Measurements from ENCODE around the gene CCT7.
"Not testable (repeated sequence)": the region's sequence is repeated elsewhere in the genome, so short reads cannot be mapped to it uniquely, and the experiment has no call there.

CCT7 gene

DNA sequence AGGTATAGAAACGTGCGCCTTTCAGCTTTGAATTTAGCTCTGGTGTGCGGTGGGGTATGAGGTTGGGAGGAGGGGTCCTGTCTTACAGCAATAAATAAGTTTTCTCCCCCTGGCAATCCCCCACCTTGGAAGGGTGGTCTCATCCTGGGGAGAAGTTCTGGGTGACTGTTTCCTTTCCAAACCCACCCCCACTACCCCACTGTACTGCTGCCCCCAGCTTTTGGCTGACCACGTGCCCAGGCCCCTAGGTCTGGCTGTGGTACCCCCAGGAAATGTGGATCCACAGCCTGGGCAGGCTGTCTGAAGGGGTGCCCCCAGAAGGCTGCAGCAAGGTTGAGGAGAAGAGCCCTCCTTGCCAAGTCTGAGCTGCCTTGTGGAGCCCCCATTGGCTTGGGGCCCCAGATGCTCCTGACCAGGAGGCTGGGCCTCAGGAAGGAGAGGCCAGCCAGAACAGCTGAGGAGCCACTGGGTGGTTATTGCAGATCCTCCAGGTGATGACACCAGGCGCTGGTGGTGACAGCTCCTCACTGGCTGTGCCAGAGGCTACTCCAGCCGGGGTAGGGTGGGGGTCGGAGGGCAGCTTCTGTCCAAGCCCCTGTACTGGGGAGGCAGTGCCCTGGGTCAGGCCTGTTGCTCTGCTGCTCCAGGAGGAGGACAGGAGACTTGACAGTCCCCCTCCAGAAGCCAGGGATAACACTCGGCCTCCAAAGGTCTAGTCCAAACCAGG, 24.2 kb downstream of the CCT7 start:
- DNase-seq (no peak), ATAC-seq (no peak)
- Mint-ChIP-seq H3K4me3 (no peak overlapping the region), H3K27ac (no peak overlapping the region), H3K4me1 (peaks cover 6% of the 10 kb centered on the region), H3K27me3 (no peaks in the 10 kb centered on the region), H3K9me3 (no peaks in the 10 kb centered on the region)

- Mint-ChIP-seq H3K27ac (peak overlapping the region in 1 of 2 donors; percentile 93), H3K27me3 (no peaks in the 10 kb centered on the region), H3K4me1 (peaks cover 6% of the 10 kb centered on the region), H3K9me3 (no peaks in the 10 kb centered on the region), H3K4me3 (no peak overlapping the region)
- DNase-seq (no peak), ATAC-seq (no peak)
These were observed 24.8 kb downstream of the CCT7 start for GRCh38 chr2:73258913-73259215.

DNA sequence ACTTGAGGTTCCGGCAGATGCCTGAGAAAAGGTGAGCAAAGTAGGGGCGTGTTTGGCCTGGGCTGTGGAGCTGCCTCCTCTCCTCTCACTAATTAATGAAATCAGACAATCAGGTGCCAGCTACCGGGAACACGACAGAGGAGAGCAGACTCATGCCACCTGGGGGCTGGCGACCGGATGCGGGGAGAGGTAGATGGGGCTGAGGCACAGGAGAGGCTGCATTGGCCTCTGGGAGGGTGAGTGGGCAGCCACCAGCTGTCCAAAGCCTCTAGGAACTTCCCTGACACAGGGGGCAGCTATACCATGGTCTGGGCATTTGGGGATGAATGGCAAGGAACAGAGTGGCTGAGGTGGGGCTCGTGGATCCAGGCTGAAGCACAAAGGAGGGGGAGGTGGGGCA, 25.2 kb downstream of the CCT7 start:
- peaks cover 6% of the 10 kb centered on the region for H3K4me1 Mint-ChIP-seq
- no peak for ATAC-seq
- no peaks in the 10 kb centered on the region for H3K9me3 Mint-ChIP-seq
- no peak overlapping the region for H3K4me3 Mint-ChIP-seq
- H3K27ac Mint-ChIP-seq, result peak overlapping the region in 1 of 2 donors; percentile 93
- no peak for DNase-seq
- H3K27me3 Mint-ChIP-seq, result no peaks in the 10 kb centered on the region

DNA sequence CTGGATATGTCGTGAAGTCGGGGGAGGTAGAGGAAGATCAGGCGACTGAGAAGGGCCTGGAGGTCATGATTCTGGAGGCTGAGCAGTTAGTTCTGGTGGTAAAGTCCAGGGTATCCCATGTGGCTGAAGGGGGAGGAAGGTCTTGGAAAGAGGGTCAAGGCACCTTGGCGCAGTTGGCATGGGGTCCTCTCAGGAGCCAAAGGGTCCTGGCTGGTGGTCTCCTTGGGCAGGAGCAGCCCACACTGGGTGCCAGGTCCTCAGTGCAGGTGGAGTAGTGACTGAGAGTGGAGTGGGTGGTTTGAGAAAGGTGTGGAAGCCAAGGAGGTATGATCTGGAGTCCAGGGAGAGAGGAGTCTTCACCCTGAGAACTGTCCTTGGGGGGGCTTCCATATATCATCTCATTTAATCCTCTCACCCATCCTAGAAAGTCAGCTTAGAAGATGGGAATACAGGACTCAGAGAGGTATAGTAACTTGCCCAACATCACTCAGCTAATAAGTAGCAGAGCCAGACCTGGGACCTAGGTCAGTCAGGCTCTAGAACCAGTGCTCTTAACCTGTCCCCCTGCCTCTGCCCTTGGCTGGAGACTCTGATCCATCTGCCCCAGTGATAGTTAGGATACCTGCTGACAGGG, 25.7 kb downstream of the CCT7 start:
- no peak for DNase-seq
- ATAC-seq, result no peak
- H3K27me3 Mint-ChIP-seq, result no peaks in the 10 kb centered on the region
- peaks cover 6% of the 10 kb centered on the region for H3K4me1 Mint-ChIP-seq
- peak overlapping the region in 1 of 2 donors; percentile 29 for H3K27ac Mint-ChIP-seq
- no peaks in the 10 kb centered on the region for H3K9me3 Mint-ChIP-seq
- no peak overlapping the region for H3K4me3 Mint-ChIP-seq

DNA sequence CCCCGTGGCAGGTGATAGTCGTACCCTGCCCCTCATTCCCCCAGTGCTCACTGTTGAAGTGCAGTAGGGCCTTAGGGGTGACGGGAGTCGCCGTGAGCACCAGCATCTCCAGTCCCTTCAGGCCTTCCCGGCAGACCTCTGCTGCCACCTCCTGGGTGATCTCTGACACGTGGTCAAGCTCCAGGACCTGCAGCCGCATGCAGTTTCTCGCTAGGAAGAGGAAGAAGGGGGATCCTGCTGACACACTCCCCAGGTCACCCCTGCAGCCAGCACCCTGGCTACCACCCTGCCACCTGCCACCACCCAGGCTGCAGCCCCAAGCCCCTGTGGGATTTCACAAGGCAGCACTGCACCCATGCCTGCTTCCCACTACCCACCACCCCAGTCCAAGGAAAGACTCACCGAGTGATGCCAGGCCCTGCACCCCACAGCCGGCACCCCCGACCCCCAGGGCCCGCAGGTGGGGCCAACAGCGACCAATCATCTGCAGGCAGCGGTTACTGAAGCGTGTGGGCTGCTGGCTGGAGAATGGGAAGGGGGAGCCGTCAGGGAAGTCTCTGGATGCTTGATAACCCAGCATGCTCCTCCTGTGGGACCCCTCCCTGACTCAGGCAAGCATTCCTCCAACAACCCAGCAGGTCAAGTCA, 26.4 kb downstream of the CCT7 start:
- Mint-ChIP-seq H3K9me3 (no peaks in the 10 kb centered on the region), H3K4me3 (no peak overlapping the region), H3K4me1 (peaks cover 6% of the 10 kb centered on the region), H3K27me3 (no peaks in the 10 kb centered on the region), H3K27ac (peak overlapping the region in 1 of 2 donors; percentile 24)
- no peak for DNase-seq
- ATAC-seq, result peak; percentile 19

DNA sequence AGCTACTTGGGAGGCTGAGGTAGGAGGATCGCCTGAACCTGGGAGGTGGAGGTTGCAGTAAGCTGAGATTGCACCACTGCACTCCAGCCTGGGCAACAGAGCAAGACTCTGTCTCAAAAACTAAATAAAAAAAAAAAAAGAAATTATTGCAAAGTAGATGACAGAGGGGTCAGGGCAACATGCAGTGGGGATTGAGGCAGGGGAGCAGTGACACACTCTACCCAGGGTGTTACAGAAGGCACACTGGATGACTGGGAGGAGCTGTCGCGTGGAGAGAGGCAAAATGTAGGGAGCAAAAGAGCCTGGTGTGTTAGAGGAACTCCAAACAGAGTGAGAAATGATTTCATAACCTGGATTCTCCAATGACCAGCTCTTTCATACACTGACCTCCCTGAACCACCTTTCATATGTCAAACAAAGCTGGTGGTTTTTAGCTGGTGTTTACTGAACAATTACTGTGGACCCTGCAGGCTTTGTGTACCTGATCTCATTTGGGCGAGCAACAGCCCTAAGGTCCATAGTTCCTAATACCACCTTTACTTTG, 28.1 kb downstream of the CCT7 start:
- Mint-ChIP-seq H3K27ac (peak overlapping the region in 1 of 2 donors; percentile 68), H3K27me3 (no peaks in the 10 kb centered on the region), H3K4me1 (peaks cover 6% of the 10 kb centered on the region), H3K9me3 (no peaks in the 10 kb centered on the region), H3K4me3 (no peak overlapping the region)
- DNase-seq (no peak), ATAC-seq (no peak)

DNA sequence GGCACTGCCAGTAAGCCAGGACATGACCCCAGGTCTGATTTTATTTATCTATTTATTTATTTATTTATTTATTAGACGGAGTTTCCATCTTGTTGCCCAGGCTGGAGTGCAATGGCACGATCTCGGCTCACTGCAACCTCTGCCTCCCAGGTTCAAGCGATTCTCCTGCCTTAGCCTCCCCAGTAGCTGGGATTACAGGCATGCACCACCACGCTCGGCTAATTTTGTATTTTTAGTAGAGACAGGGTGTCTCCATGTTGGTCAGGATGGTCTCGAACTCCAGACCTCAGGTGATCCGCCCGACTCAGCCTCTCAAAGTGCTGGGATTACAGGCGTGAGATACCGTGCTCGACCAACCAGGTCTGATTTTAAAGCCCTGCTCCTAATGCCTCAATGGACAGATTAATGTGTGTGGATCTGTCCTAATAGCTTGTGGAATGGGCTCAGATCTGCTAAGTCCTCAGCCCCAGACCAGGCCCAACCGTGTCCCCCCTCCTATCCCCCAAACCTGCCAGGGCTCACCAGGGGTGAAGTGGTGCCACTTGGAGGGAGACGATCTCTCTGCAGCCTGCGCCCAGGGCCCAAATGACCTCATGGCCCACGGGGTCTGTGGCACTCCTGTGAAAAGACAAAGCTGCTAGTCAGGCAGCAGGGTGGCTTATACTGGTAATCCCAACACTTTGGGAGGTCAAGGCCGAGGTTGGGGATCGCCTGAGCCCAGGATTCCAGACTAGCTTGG, 28.8 kb downstream of the CCT7 start:
- DNase-seq, ATAC-seq, H3K9me3 Mint-ChIP-seq, H3K4me1 Mint-ChIP-seq, H3K27ac Mint-ChIP-seq, H3K4me3 Mint-ChIP-seq, H3K27me3 Mint-ChIP-seq: not testable (repeated sequence)

DNA sequence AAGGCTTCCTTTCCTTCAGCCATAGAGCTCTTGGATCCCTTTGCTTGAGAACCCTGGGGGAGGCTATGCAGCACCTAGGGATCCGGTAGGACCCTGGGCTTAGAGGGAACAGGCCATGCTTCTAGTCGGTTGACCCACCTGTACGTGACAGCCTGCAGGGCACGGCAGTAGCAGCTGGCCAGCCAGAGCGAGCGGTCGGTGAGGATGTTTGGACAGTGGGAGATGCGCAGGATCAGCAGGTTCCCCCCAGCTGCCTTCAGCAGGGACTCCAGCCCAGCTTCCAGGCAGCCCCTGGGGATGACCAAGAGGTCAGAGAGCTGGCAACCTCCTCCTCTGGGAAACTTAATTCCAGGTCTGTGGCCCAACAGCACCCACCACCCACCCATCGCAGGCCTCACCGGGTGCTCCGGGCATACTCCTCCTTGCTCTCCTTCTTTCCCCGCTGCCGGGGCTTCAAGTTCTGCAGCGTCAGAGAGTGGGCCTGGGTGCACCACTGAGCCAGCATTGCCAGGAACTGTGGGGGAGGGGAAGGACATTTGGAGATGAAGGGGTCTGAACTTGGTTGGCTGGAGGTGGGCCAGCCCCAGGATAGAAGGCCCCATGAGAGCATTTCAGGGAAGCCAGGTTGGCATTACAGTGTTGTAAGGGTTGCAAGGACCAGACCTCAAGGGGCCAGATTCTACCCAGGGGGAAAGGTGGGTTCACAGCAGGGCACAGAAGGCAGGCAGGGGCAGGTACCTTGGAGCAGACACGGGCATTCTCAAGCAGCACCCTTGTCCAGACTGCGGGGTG, 29.6 kb downstream of the CCT7 start:
- peak overlapping the region in 1 of 2 donors; percentile 81 for H3K27ac Mint-ChIP-seq

DNA sequence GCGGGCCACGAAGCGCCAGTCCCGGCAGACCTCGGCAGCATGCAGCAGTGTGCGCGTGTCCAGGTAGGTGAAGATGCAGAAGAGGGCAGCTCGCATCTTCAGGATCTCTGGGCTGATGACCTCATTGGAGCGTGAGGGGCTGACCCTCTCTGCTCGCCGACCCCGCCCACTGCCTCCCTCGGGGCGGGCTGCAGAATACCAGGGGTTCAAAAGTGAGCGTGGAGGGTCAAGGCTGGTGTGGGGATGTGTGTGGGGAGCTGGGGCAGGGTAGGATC, 30.2 kb downstream of the CCT7 start:
- ATAC-seq (no peak), DNase-seq (no peak)
- no peaks in the 10 kb centered on the region for H3K27me3 Mint-ChIP-seq
- peak overlapping the region in 1 of 2 donors; percentile 38 for H3K27ac Mint-ChIP-seq
- H3K4me1 Mint-ChIP-seq, result peaks cover 14% of the 10 kb centered on the region
- no peak overlapping the region for H3K4me3 Mint-ChIP-seq
- no peaks in the 10 kb centered on the region for H3K9me3 Mint-ChIP-seq

More for the DNA sequence above, 29.6 kb downstream of the CCT7 start:
- DNase-seq, result no peak
- H3K27me3 Mint-ChIP-seq, result no peaks in the 10 kb centered on the region
- ATAC-seq, result no peak
- peaks cover 14% of the 10 kb centered on the region for H3K4me1 Mint-ChIP-seq
- H3K4me3 Mint-ChIP-seq, result no peak overlapping the region
- H3K9me3 Mint-ChIP-seq, result no peaks in the 10 kb centered on the region

DNA sequence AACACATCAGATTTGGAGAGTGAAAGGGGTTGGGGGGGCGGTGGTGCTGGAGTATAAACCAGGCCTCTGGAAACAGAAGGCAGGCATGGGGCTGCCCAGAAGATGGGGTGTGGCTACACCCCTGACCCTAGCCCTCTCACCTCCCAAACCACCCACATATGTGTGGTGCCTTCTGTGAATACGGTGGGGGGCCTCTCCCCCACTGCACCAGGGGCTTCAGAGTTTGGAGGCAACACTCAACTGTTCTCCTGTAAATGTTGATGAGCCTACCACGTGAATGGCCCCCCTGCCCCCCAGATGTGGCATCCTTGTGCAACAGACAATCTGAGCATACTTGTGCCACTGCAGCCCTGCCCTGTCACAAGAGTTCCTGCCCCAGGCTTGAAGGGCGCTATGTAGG, 30.7 kb downstream of the CCT7 start:
- Mint-ChIP-seq H3K4me3 (no peak overlapping the region), H3K27ac (no peak overlapping the region), H3K27me3 (no peaks in the 10 kb centered on the region), H3K9me3 (no peaks in the 10 kb centered on the region), H3K4me1 (peaks cover 16% of the 10 kb centered on the region)
- DNase-seq (no peak), ATAC-seq (no peak)

DNA sequence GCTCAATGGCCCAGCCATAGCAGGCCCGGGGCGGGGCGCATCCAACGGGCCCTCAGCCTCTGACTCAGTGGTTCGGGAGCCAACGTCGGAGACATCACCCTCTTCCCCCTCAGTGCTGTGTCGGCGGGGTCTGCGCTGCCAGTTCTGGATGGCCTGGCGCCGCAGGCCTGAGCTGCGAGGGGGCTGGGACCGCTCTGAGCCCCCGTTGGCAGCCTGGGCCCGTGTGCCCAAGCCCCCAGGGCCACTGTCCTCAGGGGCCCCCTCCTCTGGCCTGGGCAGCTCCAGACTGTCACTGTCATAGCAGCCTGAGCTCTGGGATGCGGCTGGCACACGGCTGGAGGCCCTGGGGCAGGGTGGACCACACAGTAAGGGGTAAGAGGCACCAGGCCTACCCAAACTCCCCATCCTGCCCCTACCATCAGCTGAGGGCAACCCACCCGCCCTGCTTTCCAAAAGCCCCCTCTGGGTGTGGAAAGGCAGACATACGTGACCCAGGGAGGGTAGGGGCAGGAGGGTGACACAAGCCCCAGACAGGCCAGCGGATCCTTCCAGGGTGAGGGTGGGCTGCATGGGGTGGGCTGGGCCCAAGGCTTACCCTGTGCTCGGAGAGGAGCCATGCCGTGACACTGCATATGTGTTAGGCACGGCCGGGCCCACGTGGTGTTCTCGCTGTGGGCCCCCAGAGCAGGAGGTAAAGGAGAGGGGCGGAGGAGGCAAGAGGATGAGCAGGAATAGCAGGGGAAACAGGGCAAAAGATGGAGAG, 31.4 kb downstream of the CCT7 start:
- Mint-ChIP-seq H3K9me3 (no peaks in the 10 kb centered on the region), H3K27ac (no peak overlapping the region), H3K27me3 (no peaks in the 10 kb centered on the region), H3K4me3 (no peak overlapping the region), H3K4me1 (peaks cover 20% of the 10 kb centered on the region)
- ATAC-seq (no peak), DNase-seq (no peak)

GRCh38 chr2:73266061-73266901, 32.2 kb downstream of the CCT7 start:
- Mint-ChIP-seq H3K4me1 (peaks cover 20% of the 10 kb centered on the region), H3K27ac (peak overlapping the region in 1 of 2 donors; percentile 27), H3K9me3 (no peaks in the 10 kb centered on the region), H3K4me3 (no peak overlapping the region), H3K27me3 (no peaks in the 10 kb centered on the region)
- DNase-seq (no peak), ATAC-seq (no peak)

DNA sequence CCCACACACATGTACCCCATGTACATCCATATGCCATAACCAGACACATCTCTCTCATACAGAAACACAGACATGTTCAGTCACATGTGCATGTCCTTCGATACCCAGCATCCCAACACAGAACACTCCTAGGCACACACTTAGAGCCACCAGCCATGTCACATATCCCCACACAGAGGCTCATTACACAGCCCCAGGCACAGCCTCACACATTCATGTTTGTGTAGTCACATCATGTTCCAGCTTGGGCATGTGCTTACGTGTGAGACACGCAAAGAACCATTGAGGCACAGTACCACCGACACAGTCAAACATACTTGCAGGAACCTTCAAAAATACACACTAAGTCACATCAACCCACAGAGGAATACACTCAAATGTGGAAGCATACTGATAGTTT, 32.9 kb downstream of the CCT7 start:
- H3K4me3 Mint-ChIP-seq, result no peak overlapping the region

DNA sequence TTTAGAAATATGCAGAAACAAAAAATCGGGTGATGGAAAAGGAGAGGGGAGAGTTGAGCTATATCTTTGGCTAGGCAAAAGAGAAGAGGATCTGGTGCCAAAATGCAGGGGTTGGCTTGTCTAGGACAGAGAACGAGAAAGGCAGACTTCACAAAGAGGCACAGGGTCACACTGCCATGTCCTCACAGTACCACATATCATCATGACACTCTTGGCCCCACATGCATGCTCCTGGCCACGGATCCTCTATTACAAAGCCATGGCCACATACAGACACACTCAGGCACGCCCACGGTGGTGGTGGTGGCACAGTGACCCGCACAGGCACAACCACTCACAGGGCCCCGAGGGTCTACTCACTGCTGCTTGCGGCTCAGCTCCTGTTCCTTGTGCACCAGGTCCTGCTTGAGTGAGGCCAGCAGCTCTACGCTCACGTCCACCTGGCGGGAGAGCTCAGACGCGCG, 34.3 kb downstream of the CCT7 start:
- DNase-seq (no peak), ATAC-seq (no peak)
- H3K4me3 Mint-ChIP-seq, result peak overlapping the region; percentile 8 to 17
- no peak overlapping the region for H3K27ac Mint-ChIP-seq
- H3K27me3 Mint-ChIP-seq, result no peaks in the 10 kb centered on the region
- peaks cover 20% of the 10 kb centered on the region for H3K4me1 Mint-ChIP-seq
- H3K9me3 Mint-ChIP-seq, result no peaks in the 10 kb centered on the region

More for the DNA sequence above, 32.9 kb downstream of the CCT7 start:
- ATAC-seq, result no peak
- Mint-ChIP-seq H3K27ac (no peak overlapping the region), H3K4me1 (peaks cover 20% of the 10 kb centered on the region), H3K27me3 (no peaks in the 10 kb centered on the region), H3K9me3 (no peaks in the 10 kb centered on the region)
- no peak for DNase-seq
